Coronary artery (tissue), 2 donors: ENCODE data around the gene HLA-DPA1.
"Not testable (repeated sequence)": the region's sequence is repeated elsewhere in the genome, so short reads cannot be mapped to it uniquely, and the experiment has no call there.

ENCODE experiments used
- DNase-seq: peaks from one replicate; pipeline ENCODE4 v3.0.0-alpha.2; 2017; ENCODE audit warnings: low spot score
- H3K27ac ChIP-seq, 2 donors: fragments of 200-600 bp; sonication (generic); one replicate each; pipeline ENCODE4 v1.5.1; 2016 to 2019
- H3K4me3 ChIP-seq: fragments of 200-600 bp; sonication (generic); 2 replicates; pipeline ENCODE4 v1.5.1; 2016; ENCODE audit warnings: mild to moderate bottlenecking, moderate library complexity
- CTCF ChIP-seq: fragments of 200-600 bp; sonication (generic); IDR thresholded peaks from one replicate; pipeline ENCODE4 v1.5.1; 2019; ENCODE audit warnings: antibody characterized with exemption

HLA-DPA1 gene

DNA sequence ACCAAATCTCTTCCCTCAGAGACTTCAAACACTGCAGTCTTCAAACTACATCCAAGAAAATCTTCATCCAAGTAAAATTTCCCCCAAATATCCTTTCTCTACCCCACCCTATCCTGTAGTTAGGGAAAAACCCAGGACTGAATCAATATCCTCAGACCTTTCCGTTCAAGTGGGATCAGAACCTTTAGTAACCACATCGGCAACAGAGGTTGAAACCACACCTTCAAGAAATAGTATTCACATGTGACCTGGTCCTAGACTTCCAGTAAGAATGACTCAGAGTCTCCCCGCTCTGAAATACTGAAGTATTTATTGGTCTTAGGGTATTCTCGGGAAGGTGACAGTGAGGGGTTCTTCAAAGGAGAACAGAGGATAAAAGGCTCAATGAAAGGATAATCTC is 8.7 kb downstream of the HLA-DPA1 start:
- no peak for TF ChIP-seq CTCF
- DNase-seq: no peak
- H3K4me3 ChIP-seq: no peak overlapping the region
- no peak overlapping the region for H3K27ac ChIP-seq

- H3K27ac ChIP-seq, DNase-seq: not testable (repeated sequence)
These were observed 10.0 kb downstream of the HLA-DPA1 start for GRCh38 chr6:33063435-33063834.

GRCh38 chr6:33061987-33062386 is 11.5 kb downstream of the HLA-DPA1 start:
- TF ChIP-seq CTCF: no peak
- no peak for DNase-seq
- Histone ChIP-seq H3K27ac (no peak overlapping the region), H3K4me3 (no peak overlapping the region)

More at GRCh38 chr6:33063435-33063834, 10.0 kb downstream of the HLA-DPA1 start:
- H3K4me3 ChIP-seq: not testable (repeated sequence)

DNA sequence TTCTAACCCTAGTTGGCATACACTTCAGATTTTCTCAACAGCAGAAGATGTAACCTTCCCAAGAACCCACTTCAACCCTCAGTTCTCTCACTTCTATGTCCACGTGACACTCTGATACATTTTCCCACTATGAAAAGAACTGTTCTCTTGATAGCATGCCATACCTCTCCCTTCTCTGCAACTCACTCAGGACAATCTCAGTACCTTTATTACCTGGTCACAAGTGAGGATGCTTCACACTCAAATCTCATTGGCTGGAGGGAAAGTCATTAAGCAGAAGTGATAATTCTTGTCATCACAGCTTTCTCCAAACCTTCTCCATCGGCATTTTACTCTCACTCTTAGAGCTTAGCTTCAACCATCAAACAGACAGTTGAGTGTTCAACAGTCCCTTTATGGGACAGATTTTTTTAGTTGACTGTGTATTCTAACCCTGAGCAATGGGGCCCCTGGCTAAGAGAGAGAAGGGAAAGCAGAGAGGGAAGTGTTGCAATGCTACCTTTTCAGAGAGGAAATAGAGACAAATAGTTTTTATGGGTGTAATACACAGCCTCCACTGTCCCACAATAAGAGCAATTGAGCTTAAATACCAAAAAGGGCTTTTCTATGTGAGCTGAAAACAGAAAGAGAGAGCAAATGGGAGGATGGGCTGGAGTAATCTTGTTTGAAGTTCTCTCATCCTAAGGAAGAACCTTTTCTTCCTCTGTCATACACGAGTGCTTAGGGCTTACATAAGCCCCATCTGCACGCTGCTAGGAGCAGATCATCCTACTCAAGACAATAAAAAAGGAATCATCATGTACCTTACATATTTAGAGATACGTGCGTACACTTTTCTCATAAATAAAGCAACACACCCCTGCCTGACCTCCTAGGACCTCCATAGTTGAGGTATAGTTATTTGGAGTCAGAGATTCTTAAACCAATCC is 16.0 kb downstream of the HLA-DPA1 start:
- H3K27ac ChIP-seq: no peak overlapping the region
- DNase-seq: no peak
- no peak for TF ChIP-seq CTCF
- H3K4me3 ChIP-seq: no peak overlapping the region

GRCh38 chr6:33053230-33053629 is 20.2 kb downstream of the HLA-DPA1 start:
- no peak for DNase-seq
- Histone ChIP-seq H3K4me3 (no peak overlapping the region), H3K27ac (no peak overlapping the region)
- no peak for TF ChIP-seq CTCF

GRCh38 chr6:33052627-33053026 is 20.8 kb downstream of the HLA-DPA1 start:
- no peak for DNase-seq
- no peak for TF ChIP-seq CTCF
- Histone ChIP-seq H3K27ac (no peak overlapping the region), H3K4me3 (no peak overlapping the region)

DNA sequence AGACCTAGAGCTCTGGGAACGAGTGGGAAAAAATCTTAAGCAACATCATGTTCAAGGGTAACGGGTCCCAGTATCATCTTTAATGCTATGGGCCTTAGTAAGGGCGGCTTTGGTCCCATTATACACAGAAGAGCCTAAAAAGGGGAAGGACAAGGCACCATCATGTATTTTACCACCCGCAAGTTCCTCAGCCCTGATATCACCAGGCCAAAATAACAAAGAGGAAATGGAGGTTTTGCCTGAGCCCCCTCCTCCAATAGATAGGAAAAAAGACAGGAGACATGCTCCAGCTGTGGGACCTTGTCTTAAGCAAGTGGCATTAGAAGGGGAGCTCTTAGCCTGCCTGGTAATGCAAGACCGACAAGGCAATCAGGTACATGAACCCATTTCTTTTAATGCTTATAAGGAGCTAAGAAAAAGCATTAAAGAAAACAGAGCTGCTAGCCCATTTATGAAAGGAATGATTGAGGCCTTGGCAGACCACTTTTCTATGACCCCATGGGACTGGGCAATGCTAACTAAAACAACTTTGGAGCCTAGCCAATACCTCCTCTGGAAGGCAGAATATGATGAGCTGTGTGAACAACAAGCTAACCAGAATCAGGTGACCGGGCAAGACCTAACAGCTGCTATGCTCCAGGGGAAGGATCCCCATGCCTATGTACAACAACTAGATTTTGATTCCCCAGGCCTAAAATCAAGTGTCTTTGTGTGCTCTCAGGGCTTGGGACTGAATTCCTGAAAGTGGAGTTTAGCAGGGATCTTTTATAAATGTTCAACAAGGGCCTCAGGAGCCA is 23.2 kb downstream of the HLA-DPA1 start:
- Histone ChIP-seq H3K4me3 (no peak overlapping the region), H3K27ac (no peak overlapping the region)
- no peak for DNase-seq
- TF ChIP-seq CTCF: no peak
